ENCODE results near the gene CERK.

GRCh38 chr22:46646531-46647215 lies 91.4 kb downstream of the CERK start:
- TF ChIP-seq, protein P1, sequence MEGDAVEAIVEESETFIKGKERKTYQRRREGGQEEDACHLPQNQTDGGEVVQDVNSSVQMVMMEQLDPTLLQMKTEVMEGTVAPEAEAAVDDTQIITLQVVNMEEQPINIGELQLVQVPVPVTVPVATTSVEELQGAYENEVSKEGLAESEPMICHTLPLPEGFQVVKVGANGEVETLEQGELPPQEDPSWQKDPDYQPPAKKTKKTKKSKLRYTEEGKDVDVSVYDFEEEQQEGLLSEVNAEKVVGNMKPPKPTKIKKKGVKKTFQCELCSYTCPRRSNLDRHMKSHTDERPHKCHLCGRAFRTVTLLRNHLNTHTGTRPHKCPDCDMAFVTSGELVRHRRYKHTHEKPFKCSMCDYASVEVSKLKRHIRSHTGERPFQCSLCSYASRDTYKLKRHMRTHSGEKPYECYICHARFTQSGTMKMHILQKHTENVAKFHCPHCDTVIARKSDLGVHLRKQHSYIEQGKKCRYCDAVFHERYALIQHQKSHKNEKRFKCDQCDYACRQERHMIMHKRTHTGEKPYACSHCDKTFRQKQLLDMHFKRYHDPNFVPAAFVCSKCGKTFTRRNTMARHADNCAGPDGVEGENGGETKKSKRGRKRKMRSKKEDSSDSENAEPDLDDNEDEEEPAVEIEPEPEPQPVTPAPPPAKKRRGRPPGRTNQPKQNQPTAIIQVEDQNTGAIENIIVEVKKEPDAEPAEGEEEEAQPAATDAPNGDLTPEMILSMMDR (IDR thresholded peaks at IDR 0.05): no peak
- no peak for TF ChIP-seq POLR2AphosphoS5 (IDR thresholded peaks at IDR 0.05)

Measured in esophagus muscularis mucosa (tissue), 3 donors.